Activated CD4-positive, alpha-beta T cell treated with anti-CD3 and anti-CD28 coated beads for 36 hours (primary cell): Measurements from ENCODE around the gene RPL10. TPM values are rescaled to one million over a fixed set of nuclear protein-coding genes. Genes with fewer than 3 reads are reported as not detected.

ENCODE experiments used
- ATAC-seq: fragments of 200-7000 bp; cut with Tn5 transposase; one replicate; pipeline ENCODE4 v1.10.0; 2021; ENCODE audit warnings: mild to moderate bottlenecking, moderate library complexity
- CTCF ChIA-PET: fragments of 350-600 bp; sonication (Branson Sonifier 250); formaldehyde crosslinking; loops from one replicate; lab custom pipeline; 2021; ENCODE audit warnings: antibody characterized with exemption; lab: Charles Lee
- POLR2A ChIA-PET: fragments of 350-600 bp; sonication (Branson Sonifier 250); formaldehyde crosslinking; loops from one replicate; lab custom pipeline; 2021; ENCODE audit warnings: antibody characterized with exemption, inconsistent platforms; lab: Charles Lee
- DNase-seq: peaks from one replicate; pipeline ENCODE4 v3.0.0-alpha.2; 2020
- H3K27ac Mint-ChIP-seq: one replicate; pipeline ENCODE4 v1.8.0; 2021; ENCODE audit warnings: mixed read lengths
- H3K27me3 Mint-ChIP-seq: one replicate; pipeline ENCODE4 v1.8.0; 2021; ENCODE audit warnings: mixed read lengths
- H3K36me3 Mint-ChIP-seq: one replicate; pipeline ENCODE4 v1.8.0; 2021; ENCODE audit warnings: low read depth, mixed read lengths
- H3K4me1 Mint-ChIP-seq: one replicate; pipeline ENCODE4 v1.8.0; 2021; ENCODE audit warnings: mixed read lengths
- H3K4me3 Mint-ChIP-seq: one replicate; pipeline ENCODE4 v1.8.0; 2021; ENCODE audit warnings: mild to moderate bottlenecking, moderate library complexity, mixed read lengths
- H3K9me3 Mint-ChIP-seq: one replicate; pipeline ENCODE4 v1.8.0; 2021; ENCODE audit warnings: low read depth, mixed read lengths
- intact Hi-C, 2 experiments: fragments of 100-400 bp; cut with DNase I in 1 of 2; cut with micrococcal nuclease in 1 of 2; formaldehyde crosslinking; loops; one replicate each; pipeline versions ENCODE4 v1.14.2 to v1.15.1; 2022 to 2024; cut with DNase I, micrococcal nuclease
- microRNA-seq: library from miRNA; unstranded; fragments of <30 nt; microRNA quantifications from one replicate; pipeline ENCODE4 v1.2.0, GENCODE V29; 2021; ENCODE audit warnings: borderline replicate concordance
- total RNA-seq, 2 experiments: library from RNA; stranded (reverse); gene quantifications; one replicate each; pipeline ENCODE4 v1.2.3, GENCODE V29; 2021

The RPL10 gene
- total RNA-seq, 2 experiments from 2014 or later = 1,286 to 2,705 TPM

DNA sequence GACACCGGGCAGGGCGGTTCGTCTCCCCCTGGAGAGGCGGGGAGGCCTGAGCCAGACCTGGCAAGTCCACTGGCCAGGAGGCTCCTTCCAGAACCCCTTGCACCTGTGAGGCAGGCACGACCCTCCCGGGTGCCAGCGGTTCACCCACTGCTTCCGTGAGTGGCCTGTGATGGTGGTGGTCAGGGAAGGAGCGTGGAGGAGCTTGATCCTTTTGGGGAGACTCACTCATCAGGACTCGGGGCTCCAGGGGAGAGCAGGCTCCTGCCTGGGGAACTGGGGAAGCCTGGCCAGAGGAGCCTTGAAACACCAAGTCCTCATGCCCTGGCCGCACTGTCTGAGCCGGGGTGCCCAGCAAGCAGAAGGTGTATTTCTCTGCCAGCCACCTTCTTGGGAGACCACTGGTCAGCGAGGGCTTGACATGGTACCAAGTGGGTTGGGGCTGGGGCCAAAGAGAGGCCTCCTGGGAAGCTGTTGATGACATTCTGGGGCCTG, 46.6 kb downstream of the RPL10 start:
- Mint-ChIP-seq H3K36me3 (peaks cover 11% of the 10 kb centered on the region), H3K4me3 (peak overlapping the region; percentile 56), H3K9me3 (no peaks in the 10 kb centered on the region), H3K4me1 (peaks cover 22% of the 10 kb centered on the region), H3K27ac (no peak overlapping the region), H3K27me3 (no peaks in the 10 kb centered on the region)
- ChIA-PET CTCF (interaction anchor here (0.6 kb wide), 1 partner anchor 51 kb away, joined by 3 read pairs; no protein-coding TSS in a partner anchor), POLR2A (no interaction called here)
- DNase-seq (no peak), ATAC-seq (no peak)
- intact Hi-C loops = loop anchor here in 1 of 2 experiments (5.0 kb wide), 1 partner anchor 32 kb away; the partner anchor contains the start of gene LAGE3

DNA sequence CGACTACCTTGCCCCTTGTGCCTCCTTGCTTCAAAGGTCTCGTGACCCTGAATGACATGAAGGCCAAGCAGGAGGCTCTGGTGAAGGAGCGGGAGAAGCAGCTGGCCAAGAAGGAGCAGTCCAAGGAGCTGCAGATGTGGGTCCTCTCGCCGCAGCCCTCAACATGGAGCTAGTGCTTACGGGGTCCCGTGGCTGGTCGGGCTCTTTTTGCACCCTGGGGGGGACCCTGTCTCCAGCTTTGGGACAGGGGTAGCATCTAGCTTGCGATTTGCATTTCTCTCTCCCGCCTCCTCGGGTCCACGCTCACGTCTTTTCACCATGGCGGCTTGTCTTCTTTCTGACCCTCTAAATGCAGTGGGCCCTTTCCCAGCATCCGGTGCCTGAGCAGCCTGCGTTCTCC, 47.6 kb downstream of the RPL10 start:
- peaks cover 17% of the 10 kb centered on the region for H3K4me1 Mint-ChIP-seq
- DNase-seq (no peak), ATAC-seq (no peak)
- no peak overlapping the region for H3K27ac Mint-ChIP-seq
- intact Hi-C loops = no loop called here
- no peaks in the 10 kb centered on the region for H3K9me3 Mint-ChIP-seq
- H3K27me3 Mint-ChIP-seq = no peaks in the 10 kb centered on the region
- POLR2A ChIA-PET = no interaction called here
- CTCF ChIA-PET = interaction anchor here (0.6 kb wide), 1 partner anchor 31 kb away, joined by 3 read pairs; no protein-coding TSS in a partner anchor
- H3K4me3 Mint-ChIP-seq = no peak overlapping the region
- peaks cover 13% of the 10 kb centered on the region for H3K36me3 Mint-ChIP-seq

DNA sequence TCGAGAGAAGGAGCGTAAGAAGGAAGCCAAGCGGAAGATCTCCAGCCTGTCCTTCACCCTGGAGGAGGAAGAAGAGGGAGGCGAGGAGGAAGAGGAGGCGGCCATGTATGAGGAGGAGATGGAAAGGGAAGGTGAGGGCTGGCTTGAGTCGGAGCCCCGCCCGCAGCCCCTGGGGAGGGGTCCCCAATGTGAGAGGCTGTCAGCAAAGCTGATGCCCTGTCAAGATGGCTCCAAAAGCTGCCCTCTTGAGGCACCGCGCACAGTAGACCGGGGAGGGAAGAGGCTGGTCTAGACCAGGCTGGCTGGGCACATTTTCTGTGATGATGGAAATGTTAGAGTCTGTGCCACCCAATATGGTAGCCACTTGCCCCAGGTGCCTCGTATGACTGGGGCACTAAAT, 48.3 kb downstream of the RPL10 start:
- Mint-ChIP-seq H3K9me3 (no peaks in the 10 kb centered on the region), H3K27me3 (no peaks in the 10 kb centered on the region), H3K4me3 (no peak overlapping the region), H3K4me1 (peaks cover 14% of the 10 kb centered on the region), H3K36me3 (peaks cover 13% of the 10 kb centered on the region), H3K27ac (no peak overlapping the region)
- DNase-seq = no peak
- no peak for ATAC-seq
- intact Hi-C loops = no loop called here
- CTCF ChIA-PET = interaction anchor here (0.6 kb wide), 1 partner anchor 32 kb away, joined by 3 read pairs; no protein-coding TSS in a partner anchor
- POLR2A ChIA-PET = no interaction called here

DNA sequence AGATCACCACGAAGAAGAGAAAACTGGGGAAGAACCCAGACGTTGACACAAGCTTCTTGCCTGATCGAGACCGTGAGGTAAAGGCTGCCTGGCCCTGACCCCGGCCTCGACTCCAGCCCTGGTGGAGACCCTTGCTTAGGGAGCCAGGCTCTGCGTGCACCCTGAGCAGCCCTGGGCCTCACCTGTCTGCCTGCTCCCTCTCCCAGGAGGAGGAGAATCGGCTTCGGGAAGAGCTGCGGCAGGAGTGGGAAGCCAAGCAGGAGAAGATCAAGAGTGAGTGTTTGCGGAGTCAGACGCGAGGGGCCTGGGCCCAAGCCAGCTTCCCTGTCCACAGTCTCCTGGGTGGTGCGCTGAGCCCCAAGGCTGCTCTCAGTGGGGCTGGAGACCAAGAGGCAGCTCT, 50.3 kb downstream of the RPL10 start:
- intact Hi-C loops = no loop called here
- Mint-ChIP-seq H3K9me3 (no peaks in the 10 kb centered on the region), H3K27ac (no peak overlapping the region), H3K4me1 (peaks cover 10% of the 10 kb centered on the region), H3K36me3 (peaks cover 11% of the 10 kb centered on the region), H3K4me3 (no peak overlapping the region), H3K27me3 (no peaks in the 10 kb centered on the region)
- CTCF ChIA-PET = interaction anchor here (0.7 kb wide), 1 partner anchor 106 kb away, joined by 3 read pairs; no protein-coding TSS in a partner anchor
- DNase-seq = no peak
- no peak for ATAC-seq
- POLR2A ChIA-PET = no interaction called here

DNA sequence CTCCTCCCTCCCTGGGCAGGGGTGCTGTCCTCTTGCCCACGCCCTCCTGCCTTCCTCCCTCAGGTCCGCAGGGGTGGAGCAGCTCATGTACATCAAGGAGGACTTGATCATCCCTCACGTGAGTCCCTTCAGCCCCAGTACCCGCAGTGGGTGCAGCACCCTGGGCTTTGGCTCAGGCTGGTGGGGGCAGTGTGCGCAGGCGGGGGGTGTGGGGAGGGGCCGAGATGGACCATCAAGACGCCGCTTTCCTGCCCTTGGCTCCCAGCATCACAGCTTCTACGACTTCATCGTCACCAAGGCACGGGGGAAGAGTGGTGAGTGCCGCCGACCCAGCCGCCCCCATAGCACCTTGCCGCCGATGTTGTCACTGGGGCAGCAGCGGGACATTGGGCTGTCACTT, 51.4 kb downstream of the RPL10 start:
- Mint-ChIP-seq H3K36me3 (peaks cover 12% of the 10 kb centered on the region), H3K4me3 (no peak overlapping the region), H3K27ac (no peak overlapping the region), H3K4me1 (peaks cover 9% of the 10 kb centered on the region), H3K27me3 (no peaks in the 10 kb centered on the region), H3K9me3 (no peaks in the 10 kb centered on the region)
- POLR2A ChIA-PET = interaction anchor here (0.6 kb wide), 1 partner anchor 80 kb away, joined by 3 read pairs; no protein-coding TSS in a partner anchor
- ATAC-seq (no peak), DNase-seq (no peak)
- CTCF ChIA-PET = no interaction called here
- intact Hi-C loops = no loop called here

DNA sequence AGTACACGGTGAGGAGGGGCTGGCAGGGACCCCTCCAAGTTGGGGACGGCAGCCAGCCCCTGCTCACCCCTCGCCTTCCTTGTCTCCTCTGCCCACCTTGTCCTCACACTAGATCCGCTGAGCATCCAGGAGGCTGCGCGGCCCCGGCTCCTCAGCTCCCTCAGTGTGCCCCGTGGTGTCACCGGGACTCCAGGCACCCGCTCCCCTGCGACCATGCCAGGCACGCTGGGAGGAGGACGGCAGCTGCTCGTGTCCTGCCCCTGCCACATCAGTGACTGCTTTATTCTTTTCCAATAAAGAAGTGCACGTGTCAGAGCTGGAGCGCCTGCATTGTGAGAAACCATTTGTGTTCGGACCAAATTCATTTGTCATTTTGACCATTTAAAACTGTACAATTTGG, 52.1 kb downstream of the RPL10 start:
- Mint-ChIP-seq H3K36me3 (peaks cover 13% of the 10 kb centered on the region), H3K4me1 (peaks cover 9% of the 10 kb centered on the region), H3K4me3 (no peak overlapping the region), H3K27ac (no peak overlapping the region), H3K9me3 (no peaks in the 10 kb centered on the region), H3K27me3 (no peaks in the 10 kb centered on the region)
- DNase-seq (no peak), ATAC-seq (no peak)
- CTCF ChIA-PET = no interaction called here
- POLR2A ChIA-PET = interaction anchor here (0.6 kb wide), 1 partner anchor 80 kb away, joined by 3 read pairs; no protein-coding TSS in a partner anchor
- intact Hi-C loops = no loop called here

Small RNA genes within 50 kb of the gene (microRNA-seq; reads per million reads assigned to microRNA genes)
- 1.1 reads per million for gene MIR6858

Other genes with a start within 250 kb of the RPL10 start
- not detected for gene OPN1MW, start 215.8 kb upstream of the RPL10 start, total RNA-seq
- gene OPN1MW2, start 178.6 kb upstream of the RPL10 start, total RNA-seq = not detected
- not detected for gene OPN1MW3, start 140.8 kb upstream of the RPL10 start, total RNA-seq
- gene TEX28, start 103.3 kb upstream of the RPL10 start, total RNA-seq = not detected
- gene TKTL1, start 102.6 kb upstream of the RPL10 start, total RNA-seq = under 1 TPM in 1 of 2 experiments, not detected in 1; 0.23 TPM
- gene FLNA, start 23.7 kb upstream of the RPL10 start, total RNA-seq = 1,000 to 10,000 TPM in 1 of 2 experiments, 100 to 1,000 TPM in 1; 891 to 1,083 TPM
- 10 to 100 TPM; 75.9 to 89.4 TPM for gene EMD, start 19.1 kb upstream of the RPL10 start, total RNA-seq
- 10 to 100 TPM; 12.6 to 13.4 TPM for gene DNASE1L1, start 10.9 kb downstream of the RPL10 start, total RNA-seq
- 10 to 100 TPM; 43.8 to 49.0 TPM for gene TAFAZZIN, start 13.2 kb downstream of the RPL10 start, total RNA-seq
- gene ATP6AP1, start 30.3 kb downstream of the RPL10 start, total RNA-seq = 10 to 100 TPM; 25.6 to 28.6 TPM
- gene GDI1, start 38.8 kb downstream of the RPL10 start, total RNA-seq = 100 to 1,000 TPM; 100 to 117 TPM
- 10 to 100 TPM; 40.9 to 50.0 TPM for gene FAM50A, start 45.8 kb downstream of the RPL10 start, total RNA-seq
- 10 to 100 TPM; 23.2 to 25.3 TPM for gene PLXNA3, start 59.9 kb downstream of the RPL10 start, total RNA-seq
- gene LAGE3, start 80.9 kb downstream of the RPL10 start, total RNA-seq = 10 to 100 TPM; 34.7 to 43.0 TPM
- 10 to 100 TPM; 45.2 to 47.6 TPM for gene UBL4A, start 88.2 kb downstream of the RPL10 start, total RNA-seq
- gene SLC10A3, start 92.3 kb downstream of the RPL10 start, total RNA-seq = 10 to 100 TPM; 10.4 to 11.3 TPM
- gene FAM3A, start 117.9 kb downstream of the RPL10 start, total RNA-seq = 10 to 100 TPM; 27.6 to 30.5 TPM
- 10 to 100 TPM; 63.1 to 72.5 TPM for gene G6PD, start 148.5 kb downstream of the RPL10 start, total RNA-seq
- gene IKBKG, start 149.2 kb downstream of the RPL10 start, total RNA-seq = 10 to 100 TPM; 32.7 to 33.0 TPM
- gene CTAG1A, start 186.8 kb downstream of the RPL10 start, total RNA-seq = not detected
- not detected for gene CTAG1B, start 220.9 kb downstream of the RPL10 start, total RNA-seq